ENCODE measurements around the gene MRPL48.

- TF ChIP-seq POLR2AphosphoS5 (IDR thresholded peaks at IDR 0.05; ENCODE audit: low read depth, low read length) (no peak), TAF1 (IDR thresholded peaks at IDR 0.05; ENCODE audit: borderline replicate concordance, insufficient read depth, low read length) (no peak), SIN3A (IDR thresholded peaks at IDR 0.05; ENCODE audit: borderline replicate concordance, insufficient read depth, low read length) (no peak), REST (IDR thresholded peaks at IDR 0.05; ENCODE audit: insufficient read depth in 1 of 2, low read depth in 2 of 2, low read length in 2 of 2) (no peak)
Measured at GRCh38 chr11:73743045-73743444, 44.6 kb upstream of the MRPL48 start.

Data from PFSK-1 (cell line).